Measurements from ENCODE around the gene RPH3AL.

The RPH3AL gene

DNA sequence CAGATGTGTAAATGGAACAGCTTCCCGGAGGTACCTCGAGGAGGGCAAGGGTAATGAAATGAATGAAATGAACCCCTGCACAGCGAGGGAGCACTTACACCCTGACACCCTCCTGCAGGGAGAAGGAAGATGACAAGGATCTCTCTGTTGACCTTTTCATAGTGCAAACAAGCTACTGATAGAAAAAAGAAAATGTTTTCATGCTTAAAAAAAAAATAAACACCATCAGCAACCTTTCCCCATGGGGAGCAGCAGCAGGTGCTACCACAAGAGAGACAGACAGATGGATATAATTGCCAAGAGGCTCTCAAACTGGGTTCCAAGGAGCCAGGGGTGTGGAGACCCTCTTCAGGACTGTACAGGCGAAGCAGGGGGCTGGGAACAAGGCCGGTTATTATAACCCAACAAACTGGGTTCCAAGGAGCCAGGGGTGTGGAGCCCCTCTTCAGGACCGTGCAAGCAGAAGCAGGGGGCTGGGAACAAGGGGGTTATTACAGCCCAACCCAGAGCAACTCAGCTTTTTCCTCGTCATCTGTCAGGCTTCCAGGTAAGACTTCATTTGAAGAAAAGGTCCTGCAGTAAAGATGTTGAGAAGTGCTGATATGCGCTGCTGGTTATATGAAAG, 718 bp upstream of the RPH3AL start:
- no peak for DNase-seq

DNA sequence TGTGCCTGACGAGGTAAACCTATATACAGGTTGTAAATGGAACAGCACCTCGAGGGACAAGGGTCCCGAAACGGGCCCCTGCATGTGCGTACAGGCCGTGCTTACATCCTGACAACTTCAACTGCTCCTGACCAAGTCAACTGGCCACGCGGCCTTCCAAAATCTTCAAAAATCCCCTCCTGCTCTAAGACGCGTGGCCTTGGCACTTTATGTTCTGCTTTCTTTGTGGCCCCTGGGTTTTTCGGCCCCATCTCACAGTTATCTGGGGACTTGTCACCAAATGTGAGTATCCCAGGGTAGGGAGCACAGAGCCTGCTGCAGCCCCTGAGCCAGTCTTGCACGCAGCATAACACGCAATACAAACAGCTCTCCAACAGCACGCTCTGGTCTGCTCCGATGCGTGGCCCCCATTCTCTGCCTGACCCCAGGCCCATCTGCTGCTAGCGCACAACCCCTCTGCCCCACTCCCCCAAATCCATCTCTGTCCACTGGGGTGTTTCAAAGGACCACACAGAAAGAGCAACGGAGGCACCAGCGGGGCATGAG, 659 bp downstream of the RPH3AL start:
- DNase-seq, result no peak

- no peak for DNase-seq
Observed at GRCh38 chr17:351449-351738, 1.2 kb downstream of the RPH3AL start.

- DNase-seq, result peak; percentile 72
Observed at GRCh38 chr17:350706-351448, 1.7 kb downstream of the RPH3AL start.

GRCh38 chr17:349666-350065, 2.9 kb downstream of the RPH3AL start:
- no peak for DNase-seq

GRCh38 chr17:348692-349425, 3.7 kb downstream of the RPH3AL start:
- DNase-seq, result no peak

DNA sequence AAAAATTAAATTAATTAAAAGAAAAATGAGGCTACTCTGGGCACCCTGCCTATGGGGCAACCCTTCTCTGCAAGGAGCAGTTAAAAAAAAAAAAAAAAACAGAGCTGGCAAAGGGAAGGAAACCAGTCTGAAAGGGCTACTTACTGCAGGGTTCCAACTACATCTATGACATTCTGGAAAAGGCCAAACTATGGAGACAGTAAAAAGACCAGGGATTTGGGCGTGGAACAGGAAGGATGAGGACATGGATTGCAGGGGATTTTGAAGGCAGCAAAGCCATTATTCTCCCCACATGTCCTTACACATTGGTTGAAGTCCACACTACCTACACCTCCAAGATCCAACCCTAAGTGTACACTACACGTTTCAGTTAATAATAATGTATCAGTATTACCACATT, 4.6 kb downstream of the RPH3AL start:
- DNase-seq, result no peak

DNA sequence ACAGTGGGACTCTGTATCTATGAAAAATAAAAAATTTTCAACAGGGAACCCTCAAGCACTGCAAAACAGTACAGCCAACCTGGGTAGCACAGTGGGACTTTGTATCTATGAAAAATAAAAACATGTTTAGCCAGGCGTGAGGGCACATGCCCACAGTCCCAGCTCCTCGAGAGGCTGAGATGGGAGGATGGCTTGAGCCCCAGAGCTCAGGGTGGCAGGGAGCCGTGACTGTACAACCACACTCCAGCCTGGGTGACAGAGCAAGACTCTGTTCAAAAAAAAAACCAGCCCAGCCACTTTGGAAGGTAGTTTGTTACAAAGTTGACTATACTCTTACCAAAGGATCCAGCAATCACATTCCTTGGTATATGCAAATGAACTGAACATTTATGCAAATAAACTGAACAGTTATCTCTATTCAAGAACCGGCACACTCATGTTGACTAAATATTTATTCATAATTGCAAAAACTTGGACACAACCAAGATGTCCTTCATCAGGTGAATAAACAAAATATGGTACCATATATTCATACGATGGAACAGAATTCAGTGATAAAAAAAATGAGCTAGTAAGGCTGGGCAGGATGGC, 5.2 kb downstream of the RPH3AL start:
- no peak for DNase-seq

DNA sequence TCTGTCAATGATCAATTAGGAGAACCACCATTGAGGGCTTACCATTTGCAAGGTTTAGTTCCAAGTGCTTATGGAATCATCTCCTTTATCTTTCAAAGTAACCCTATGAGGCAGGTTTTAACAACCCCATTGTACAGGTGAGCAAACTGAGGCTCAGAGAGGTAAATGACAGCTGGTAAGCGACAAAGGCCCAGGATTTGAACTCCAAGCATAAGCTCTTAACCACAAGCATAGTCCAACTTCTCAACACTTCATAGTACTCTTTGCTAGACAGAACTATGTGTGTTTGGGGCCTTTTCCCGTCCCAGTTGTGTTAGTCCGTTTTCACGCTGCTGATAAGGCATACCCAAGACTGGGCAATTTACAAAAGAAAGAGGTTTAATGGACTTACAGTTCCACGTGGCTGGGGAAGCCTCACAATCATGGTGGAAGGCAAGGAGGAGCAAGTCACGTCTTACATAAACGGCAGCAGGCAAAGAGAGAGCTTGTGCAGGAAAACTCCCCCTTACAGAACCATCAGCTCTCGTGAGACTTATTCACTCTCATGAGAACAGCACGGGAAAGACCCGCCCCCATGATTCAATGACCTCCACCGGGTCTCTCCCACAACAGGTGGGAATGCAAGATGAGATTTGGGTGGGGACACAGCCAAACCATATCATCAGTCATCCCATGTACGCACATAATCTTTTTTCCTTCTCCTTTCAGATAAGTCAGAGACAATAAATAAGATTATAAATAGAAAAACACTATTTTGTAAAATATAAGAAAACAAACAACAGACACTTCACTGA, 6.4 kb downstream of the RPH3AL start:
- no peak for DNase-seq

DNA sequence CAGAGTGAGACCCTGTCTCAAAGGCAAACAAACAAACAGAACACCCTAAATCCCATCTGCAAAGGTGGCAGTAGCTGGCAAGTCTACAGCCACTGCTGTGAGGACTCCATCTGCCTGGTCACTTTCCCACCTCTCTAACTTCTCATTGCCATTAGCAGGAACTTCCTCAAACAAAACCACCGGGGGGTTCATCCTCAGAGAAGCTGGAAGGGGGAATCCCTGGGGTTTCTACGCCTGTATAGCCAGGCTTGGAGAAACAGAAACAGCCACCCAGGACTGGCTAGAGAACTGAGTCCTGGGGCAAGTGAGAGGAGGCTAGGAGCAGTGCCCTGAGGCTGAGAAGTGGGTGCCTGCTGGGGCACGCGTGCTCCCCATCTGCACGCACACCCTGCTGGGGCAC, 7.3 kb downstream of the RPH3AL start:
- DNase-seq, result no peak

DNA sequence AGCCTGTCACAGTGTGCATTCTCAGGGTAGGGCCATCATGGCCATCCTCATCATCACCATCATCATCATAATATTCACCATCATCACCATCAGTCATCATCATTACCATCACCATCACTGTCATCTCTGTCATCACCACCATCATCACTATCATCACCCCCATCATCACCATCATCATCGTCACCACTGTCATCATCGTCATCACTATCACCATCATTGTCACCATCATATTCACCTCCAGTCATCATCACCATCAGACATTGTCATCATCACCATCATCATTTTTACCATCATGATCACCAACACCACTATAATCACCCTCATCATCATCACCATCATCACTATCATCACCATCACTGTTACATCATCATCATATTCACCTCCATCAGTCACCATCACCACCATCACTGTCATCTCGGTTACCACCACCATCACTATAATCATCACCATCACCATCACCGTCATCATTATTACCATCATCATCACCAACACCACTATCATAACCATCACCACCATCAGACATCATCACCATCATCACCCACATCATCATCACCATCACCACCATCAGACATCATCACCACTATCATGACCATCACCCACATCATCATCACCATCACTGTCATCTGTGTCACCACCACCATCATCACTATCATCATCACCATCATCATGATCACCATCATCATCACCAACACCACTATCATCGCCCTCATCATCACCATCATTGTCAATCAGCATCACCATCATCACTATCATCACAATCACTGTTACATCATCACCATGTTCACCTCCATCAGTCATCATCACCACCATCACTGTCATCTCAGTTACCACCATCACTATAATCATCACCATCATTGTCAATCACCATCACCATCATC, 8.5 kb downstream of the RPH3AL start:
- no peak for DNase-seq

DNA sequence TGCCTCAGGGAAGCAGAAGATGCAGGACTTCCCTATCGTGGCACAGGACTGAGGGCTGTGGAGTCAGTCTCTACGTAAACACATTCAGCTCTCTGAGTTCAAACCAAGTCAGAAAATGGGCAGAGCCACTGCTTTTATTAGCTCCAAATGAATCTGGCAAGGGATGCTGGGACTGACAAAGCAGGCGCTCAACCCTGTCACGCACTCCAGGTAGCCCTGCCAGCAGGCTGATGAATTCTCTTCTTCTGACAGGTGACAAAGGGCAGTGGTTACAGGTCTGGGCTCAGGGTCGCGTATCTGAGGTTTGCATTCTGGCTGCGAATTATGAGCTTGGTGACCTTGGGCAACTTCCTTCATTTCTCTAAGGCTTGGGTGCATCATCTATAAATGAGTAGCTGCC, 9.4 kb downstream of the RPH3AL start:
- DNase-seq, result no peak

GRCh38 chr17:340074-340473, 12.5 kb downstream of the RPH3AL start:
- DNase-seq, result no peak

DNA sequence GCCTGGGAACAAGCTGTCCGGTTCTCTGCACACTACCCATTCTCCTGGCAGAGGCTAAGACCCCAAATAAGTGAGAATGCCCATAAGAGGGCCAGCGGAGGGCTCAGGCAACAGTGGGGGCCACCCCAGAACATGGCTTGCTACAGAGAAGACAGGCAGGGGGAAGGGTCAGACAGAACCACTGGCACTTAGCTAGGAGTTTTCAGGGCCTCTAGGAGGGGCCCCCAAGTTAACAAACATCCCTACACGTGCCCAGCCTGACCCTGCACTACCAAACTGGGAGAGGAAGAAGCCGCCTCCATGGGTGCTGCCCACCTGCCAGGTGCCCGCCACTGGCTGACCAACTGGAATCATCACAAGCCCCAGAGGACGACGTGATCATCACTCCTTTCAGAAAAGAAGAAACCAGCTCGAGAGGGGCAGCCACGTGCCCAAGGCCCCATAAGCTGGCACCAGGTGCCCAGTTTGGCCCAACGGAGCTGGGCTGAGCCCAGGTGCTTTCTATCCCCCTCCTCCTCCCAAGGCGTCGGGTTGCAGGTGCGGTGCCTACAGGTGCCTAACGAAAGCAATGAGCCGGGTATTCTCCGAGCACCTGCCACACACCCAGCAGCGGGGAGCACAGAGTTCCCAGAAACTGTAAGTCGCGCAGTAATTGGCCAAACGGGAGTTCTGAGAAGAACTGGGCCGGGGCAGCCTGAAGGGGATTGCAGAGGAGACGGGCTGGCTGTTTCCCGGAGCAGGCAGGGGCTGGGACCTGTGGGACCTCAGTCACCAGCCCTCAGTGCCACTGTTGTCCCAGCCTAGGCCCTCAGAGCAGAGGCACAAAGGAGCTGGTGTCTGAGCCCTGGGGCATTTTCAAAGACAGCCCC, 13.2 kb downstream of the RPH3AL start:
- no peak for DNase-seq

DNA sequence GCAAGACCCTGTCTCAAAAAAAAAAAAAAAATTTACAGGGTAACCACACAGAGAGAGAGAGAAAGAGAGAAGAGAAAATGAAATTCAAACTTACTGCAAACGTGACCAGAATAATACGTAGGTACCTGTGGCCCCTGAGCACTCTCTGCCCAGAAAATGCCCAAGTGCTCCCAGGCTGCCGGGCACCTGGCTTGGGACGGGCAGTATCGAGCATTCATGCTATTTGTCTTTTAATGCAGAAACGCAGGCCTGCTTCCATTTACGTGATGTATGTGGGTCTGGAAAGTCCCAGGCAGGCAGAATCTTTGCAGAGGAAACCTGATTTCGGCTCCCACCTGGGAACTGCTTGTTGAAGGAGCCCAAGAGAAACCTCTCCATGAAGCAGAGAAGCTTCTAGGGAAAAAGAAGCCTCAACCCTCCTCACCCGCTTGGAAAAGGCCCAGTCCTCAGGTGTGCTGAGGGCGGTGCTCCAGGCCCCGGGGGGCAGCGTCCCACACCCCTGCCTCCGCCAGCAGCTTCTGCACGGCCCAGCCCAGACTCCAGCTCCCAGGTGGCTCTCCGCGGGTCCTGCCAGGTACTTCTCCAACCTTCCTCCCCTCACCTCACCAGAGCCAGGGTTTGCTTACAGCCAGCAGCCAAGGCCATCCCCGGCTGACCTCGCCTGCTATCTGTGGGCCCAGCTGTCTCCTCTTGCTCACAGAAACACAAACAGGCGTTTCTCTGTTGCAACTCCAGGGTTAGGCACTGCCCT, 14.0 kb downstream of the RPH3AL start:
- DNase-seq, result no peak

DNA sequence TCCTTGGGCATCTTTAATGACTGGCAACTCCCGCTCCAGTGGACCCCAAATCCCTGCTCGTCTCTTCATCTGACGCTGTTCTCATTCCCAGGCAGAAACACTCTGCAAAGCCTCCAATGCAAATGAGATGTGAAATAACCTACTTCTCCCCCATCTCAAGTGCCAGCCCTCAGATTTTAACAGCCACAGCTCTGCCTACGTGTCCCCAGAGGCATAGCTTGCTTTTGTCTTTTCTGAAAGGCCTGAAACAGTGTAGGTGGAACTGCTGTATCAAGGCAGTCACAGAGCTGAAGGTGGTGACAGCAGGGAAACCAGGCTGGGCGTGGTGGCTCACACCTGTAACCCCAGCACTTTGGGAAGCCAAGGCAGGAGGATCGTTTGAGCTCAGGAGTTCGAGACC, 14.7 kb downstream of the RPH3AL start:
- no peak for DNase-seq

DNA sequence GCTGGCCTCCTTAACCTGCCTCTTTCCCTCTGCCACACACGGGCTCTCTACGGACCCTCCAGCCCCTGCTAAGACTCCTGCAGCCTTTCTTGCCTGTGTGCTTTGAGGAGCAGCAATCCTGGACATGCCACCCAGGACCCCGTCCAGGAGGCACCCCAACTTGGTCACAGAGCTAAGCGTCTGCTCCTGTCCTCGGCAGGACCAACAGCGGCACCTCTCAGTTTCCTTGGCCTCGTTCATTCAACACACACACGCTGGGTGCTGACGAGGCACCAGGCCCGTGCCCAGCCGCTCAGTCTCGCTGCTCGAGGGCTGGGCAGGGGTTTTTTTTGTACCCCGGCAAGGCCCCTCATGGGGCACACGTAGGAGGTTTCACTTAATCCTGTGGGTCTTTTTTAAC, 15.2 kb downstream of the RPH3AL start:
- DNase-seq, result no peak

DNA sequence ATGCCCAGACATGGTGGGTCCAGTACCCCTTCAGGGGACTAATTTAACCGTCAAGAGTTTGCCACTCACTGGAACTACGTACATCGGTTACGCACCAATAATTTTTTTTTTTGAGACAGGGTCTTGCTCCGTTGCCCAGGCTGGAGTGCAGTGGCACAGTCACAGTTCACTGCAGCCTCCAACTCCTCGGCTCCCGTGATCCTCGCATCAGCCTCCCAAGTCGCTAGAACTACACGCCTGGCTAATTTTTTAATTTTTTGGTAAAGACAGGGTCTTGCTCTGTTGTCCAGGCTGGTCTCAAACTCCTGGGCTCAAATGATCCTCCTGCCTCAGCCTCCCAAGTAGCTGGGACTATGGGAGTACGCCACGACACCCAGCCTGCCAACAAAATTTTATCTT, 15.6 kb downstream of the RPH3AL start:
- DNase-seq, result no peak

DNA sequence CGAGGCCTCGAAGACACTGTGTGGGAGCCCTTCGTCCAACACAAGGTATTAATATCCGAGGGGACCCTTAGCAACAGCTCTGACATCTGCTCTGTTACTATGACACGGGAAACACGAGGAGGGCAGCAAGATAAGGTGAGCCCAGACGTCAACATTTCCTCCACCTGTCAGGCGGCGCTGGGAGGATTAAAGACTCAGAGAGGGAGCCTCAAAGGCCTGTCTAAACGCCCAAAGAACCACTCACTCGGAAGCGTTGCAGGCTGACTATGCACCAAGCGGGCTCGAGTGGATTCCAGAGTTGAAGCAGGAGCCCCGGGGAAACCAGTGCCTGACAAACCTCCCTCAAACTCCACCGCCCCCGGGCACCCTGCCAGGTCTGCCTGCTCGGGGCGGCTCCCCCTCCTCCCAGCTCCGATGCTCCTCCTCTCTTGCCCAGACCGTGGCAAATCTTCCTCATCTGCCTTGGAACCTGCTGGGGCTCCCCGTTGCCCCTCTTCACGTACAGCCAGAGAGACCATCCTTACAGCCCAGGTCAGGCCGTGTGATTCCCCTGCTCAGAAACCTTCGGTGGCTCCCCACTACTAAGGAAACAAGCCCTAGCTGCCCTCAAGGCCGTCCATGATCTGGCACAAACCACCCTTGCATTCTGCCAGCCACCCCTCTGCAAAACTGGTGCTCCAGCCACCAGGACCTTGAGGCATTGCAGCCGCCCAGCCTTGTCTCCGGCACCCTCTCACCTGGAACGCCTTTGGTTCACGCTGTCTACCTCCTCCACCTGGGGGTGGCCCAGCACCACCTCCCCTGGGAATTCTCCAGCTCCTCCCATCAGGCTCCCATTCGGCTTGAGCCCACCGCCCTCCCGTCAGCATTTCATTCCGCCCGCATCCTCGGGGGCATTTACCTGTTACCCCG, 16.2 kb downstream of the RPH3AL start:
- DNase-seq, result no peak
